Fibroblast of lung (primary cell): ENCODE measurements around the gene DDX60.

Source experiments
- CTCF ChIP-seq, 2 donors: IDR thresholded peaks in 1 of 2; conservative IDR thresholded peaks in 1 of 2; 1 replicate in 1 of 2; 2 replicates in 1 of 2; pipeline ENCODE4 v1.5.1; 2011 to 2012; ENCODE audit warnings: low read length in 2 of 2, control low read depth in 1 of 2, inconsistent platforms in 1 of 2, low read depth in 1 of 2, mild to moderate bottlenecking in 1 of 2
- EZH2 ChIP-seq: IDR thresholded peaks from 2 replicates; pipeline ENCODE4 v1.5.1; 2012; ENCODE audit warnings: low read length, control low read depth, mild to moderate bottlenecking; ENCODE audit errors: missing control alignments

GRCh38 chr4:168317621-168318020, 931 bp downstream of the DDX60 start:
- TF ChIP-seq CTCF (conservative IDR thresholded peaks at IDR 0.05 in 1 of 2, IDR thresholded peaks at IDR 0.05 in 1 of 2; ENCODE audit: low read depth in 1 of 2, low read length in 2 of 2), result no peak
- no peak for TF ChIP-seq EZH2
